GM19240 (cell line): ENCODE measurements around the gene RPS6KC1.
"Not testable (repeated sequence)": the region's sequence is repeated elsewhere in the genome, so short reads cannot be mapped to it uniquely, and the experiment has no call there.

Experiments used
- DNase-seq: peaks from one replicate; pipeline ENCODE4 v3.0.0; 2011; ENCODE audit warnings: low spot score; ENCODE audit not compliant: insufficient read length

The RPS6KC1 gene

DNA sequence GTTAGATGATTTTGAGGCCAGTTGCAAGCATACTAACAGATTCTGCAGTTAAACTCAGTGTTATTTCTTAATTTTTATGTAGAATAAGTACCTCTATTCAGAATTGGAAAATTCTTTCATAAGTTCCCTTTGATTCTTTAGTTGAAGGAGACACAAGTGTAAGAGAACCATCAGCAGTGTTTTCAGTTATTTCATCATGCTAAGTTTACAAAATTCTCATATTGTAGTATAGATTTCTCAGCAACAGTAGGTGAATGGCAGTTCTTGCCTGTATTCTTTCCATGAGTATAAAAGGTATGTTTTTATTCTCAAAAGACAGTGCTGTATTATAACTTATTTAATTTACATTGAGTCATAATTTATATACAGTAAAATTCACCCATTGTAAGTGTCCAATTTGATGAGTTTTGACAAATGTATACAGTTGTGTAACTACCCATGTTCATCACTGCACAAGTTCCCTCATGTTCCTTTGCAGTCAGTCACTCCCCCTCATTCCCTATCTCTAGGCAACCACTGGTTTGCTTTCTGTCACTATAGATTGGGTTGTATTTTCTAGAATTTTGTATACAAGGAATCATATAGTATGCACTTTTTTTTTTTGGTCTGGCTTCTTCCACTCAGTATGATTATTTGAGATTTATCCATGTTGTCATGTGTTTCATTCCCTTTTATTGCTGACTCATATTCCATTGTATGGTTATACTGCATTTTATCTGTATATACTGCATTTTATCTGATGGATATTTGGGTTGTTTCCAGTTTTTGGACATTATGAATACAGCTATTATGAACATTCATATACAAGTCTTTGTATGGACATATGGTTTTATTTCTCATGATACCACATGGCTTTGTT is 3.9 kb downstream of the RPS6KC1 start:
- DNase-seq: no peak

DNA sequence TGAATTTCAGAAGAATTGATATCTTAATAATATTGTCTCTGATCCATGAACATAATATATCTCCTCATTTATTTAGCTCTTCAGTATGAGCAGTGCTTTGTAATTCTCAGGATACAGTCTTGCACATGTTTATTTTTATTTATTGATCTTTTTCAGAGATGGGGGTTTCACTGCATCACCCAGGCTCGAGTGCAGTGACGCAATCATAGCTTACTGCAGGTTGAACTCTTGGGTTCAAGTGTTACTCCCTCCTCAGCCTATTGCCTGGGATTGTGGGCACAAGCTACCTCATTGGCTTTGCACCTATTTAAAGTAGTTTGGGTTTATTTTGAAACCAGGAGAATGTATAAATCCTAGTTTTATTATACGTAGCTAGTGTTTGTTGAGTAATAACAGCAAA is 4.7 kb downstream of the RPS6KC1 start:
- DNase-seq: no peak

DNA sequence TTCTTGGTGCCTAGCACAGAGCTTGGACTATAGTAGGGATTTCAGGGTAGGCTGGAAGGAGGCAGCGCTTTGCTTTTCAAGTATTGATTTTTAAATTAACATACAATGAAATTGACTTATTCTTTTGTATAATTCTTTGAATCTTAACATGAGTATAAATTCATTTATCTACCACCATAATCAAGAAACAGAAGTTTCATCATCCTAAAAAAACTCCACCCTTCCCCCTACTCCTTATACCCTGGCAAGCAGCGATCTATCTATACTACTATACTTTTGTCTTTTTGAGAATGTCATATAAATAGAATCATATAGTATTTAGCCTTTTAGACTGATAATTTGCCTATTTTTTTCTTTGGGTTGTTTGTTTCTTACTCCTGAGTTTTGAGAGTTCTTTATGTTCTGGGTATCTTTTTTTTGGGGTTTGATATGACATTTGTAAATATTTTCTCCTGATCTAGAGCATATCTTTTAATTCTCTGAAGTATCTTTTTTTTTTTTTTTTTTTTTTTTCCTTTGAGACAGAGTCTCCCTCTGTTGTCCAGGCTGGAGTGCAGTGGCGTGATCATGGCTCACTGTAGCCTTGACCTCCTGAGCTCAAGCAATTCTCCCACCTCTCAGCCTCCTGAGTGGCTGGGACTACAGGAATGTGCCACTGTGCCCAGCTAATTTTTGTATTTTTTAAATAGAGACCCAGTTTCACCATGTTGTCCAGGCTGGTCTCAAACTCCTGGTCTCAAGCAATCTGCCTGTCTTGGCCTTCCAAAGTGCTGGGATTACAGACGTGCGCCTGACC is 6.4 kb downstream of the RPS6KC1 start:
- DNase-seq: no peak

DNA sequence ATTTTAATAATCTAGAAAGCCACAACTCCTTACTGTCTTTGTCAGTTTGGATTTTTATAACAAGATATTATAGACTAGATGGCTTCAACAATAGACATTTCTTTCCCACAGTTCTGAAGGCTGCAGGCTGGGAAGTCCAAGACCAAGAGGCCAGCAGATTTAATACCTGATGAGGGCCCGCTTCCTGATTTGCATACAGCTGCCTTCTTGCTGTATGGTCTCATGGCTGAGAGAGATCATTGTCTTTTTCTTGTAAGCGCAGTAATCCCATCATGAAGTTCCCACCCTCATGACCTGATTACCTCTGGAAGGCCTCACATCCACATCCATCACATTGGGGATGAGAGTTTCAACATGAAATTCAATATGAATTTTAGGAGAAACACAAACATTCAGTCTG is 9.8 kb downstream of the RPS6KC1 start:
- DNase-seq: no peak

DNA sequence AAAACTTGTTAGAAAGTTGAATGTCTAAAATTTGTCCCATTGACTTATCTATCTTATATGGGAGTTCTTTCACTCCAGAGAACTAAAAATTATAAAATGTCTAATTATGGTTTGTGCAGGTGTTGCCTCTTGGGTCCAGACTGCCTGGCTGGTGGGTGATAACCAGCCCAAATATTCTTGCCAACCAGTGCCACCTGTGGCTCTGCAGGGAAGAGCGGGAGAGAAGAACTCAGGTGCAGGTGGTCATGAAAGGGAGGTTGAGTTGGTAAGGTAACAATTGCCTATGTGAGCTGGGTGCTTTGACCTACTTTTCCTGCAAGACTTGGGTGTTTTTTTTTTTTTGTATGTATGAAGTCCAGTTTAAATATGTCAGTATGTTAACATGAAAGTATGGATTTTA is 10.2 kb downstream of the RPS6KC1 start:
- no peak for DNase-seq

DNA sequence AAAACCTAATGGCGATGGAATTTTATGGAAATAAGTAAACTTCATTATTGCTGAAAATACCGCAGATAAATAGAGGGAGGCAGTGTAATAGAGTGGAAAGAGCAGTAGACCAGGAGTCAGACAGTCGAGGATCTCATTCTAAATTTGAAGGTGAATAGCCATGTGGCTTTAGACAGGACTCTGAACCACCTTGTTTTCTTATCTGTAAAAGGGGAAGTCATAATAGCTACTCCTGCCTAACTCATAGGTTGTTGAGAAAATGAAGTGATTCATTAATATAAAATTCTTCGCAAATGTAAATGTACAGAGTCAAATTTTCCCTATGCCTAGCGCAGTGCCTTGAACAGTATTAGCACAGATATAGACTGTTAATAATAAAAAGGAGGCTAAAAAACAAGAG is 14.8 kb downstream of the RPS6KC1 start:
- no peak for DNase-seq

DNA sequence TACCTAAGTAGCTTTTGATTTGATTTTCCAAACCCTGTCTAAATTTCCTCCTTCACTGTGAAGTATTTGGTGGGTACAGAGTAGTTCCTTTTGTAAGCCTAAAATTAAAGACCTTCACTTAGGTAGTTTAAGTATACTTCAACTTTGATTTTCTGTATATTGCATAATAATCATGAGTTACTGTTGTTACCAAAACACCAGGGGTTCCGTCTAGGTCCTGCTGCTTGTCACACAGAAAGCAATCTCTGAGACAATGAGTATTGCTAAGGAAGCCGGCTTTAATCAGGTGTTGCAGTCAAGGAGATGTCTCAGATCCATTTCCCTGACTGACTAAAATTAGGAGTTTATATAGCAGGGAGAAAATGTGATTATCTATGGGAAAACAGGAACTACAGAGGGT is 15.3 kb downstream of the RPS6KC1 start:
- no peak for DNase-seq

DNA sequence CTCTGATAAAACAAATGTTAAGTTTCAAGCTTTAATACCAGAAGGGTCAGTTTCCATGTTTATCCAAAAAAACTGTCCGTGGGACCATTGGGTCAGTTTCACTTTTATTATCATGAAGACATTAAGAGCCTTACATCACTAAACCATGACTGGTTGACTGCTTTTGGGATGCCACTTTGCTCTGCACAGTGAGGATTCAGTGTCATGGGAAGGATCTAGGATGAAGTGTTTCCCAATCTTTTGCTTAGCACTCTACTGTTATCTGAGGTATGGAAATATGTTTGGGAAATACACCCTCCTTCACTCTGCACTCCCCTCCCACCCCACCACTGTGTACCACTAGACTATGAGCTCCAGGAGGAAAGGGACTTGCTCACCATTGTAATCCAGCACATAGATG is 16.3 kb downstream of the RPS6KC1 start:
- no peak for DNase-seq

DNA sequence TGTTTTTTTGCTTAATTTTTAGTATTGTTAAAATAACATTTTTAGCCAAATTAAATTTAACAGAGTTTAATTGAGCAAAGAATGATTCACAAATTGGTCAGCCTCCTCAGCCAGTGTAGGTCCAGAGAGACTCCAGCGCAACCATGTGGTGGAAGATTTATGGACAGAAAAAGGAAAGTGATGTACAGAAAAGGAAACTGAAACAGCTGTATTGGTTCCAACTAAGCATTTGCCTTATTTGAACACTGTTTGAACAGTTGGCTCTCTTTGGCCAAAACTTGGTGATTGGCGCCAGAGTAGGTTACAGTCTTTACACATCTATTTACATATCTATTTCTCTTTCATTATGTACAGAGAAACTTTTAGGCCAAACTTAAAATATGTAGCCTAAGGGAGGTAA is 19.4 kb downstream of the RPS6KC1 start:
- DNase-seq: peak; percentile 26

DNA sequence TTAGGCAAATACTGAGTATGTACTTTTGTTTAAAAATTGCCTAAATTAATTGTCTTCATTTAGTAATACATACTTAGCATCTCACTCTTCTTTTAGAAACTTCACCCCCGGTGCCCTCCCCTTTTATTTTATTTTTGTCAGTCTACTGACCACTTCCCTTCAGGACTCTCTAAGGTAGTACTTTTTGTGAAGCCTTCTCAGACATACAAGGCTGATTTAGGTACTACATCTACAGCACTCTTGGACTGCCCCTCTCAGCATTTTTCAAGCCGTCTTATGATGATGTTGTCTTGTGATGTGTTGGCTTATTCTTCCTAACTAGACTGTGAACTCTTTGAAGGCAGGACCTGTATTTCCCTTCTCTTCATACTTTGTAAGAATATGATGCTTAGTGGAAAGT is 24.7 kb downstream of the RPS6KC1 start:
- no peak for DNase-seq

DNA sequence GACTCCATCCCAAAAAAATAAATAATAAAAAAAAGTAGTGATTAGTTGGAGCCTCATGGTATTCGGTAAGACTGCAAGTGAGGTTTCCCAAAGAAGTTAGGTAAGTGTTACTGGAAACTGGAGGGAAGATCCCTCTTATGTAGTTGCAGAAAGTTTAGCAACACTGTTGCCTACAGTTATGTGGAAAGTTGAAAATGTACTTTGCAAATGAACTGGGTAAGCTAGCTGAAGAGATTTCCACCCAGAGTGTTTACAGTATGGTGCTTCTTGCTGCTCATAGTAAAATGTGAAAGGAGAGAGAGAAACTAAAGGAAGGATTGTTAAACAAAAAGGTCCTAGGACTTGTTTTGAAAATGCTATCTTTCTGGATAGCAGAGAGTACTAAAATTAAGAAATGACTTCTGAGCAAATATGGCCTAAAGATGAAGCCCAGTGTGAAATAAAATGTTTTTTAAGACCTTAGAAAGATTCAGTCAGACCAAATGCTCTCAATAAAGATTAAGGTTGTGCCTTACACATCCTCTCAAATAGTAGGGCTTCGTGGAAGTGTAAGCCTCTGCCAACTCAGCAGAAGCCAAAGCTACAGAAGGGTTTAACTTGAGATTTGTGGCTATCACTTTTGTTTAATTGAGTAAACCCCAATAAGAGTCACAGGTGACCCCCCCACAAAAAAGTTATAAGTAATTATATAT is 31.5 kb downstream of the RPS6KC1 start:
- no peak for DNase-seq

DNA sequence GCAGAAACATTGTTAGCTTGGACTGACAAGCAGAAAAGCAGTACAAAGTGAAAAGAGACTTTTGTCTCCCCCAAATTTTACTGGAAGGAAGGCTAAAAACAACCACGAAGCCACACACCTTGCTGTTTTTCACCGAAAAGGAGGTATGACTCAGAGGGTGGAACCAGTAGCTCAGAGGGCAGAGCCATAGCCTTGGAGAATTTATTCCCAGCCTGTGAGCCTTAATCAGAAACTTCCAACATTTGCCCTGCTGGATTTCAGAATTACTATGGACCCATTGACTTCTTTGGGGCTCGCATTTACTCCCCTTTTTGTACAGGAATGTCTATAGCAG is 32.0 kb downstream of the RPS6KC1 start:
- DNase-seq: no peak

DNA sequence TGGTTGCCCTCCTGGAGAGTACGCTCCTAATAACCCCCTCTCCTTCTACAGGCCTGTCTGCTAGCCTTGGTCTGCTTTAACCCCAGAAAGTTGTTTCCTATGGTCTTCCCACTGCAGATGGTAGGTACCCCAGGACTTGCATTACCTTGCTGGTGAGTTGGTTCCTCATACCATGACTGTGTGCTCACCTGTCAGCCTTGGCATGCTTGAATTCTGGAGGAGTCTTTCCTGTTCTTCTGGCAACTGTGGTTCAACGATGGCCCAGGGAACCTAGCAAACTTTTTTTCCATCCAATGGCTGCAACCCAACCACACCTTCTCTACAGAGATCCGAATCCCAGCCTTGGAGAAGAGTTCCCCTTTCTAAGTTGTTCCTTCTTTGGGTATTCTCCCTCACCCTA is 36.9 kb downstream of the RPS6KC1 start:
- DNase-seq: no peak

DNA sequence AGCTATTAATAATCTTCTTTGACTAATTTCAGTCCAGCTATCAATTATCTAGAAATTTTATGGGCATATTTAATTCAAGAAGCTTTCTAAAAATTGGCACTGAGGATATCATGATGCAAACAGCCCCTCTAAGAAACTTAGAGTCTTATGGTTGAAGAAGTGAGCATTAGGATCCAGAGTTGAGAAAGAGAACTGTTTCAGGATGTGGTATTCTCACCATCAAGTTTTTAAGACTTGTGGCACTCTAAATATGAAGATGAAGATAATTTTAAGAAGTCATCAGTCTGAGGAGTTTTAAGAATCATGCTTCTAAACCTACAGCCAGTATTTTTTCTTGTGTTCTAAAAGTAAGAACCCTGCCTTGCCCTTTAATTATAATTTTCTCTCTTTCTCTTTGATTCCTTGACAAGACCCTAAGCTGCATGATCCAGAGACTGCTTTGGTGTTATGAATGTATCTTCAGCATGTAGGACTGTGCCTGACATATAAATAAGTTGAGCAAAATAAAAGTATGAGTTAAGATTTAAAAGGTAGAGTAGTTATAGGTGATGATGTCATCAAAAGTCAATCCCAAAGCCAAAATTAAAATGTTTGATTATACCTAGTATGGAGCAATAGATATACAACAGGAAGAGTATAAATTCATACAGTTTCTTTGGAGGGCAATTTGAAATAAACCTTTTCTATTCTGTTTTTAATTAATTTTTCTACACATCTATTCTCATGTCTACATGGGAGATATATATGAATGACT is 39.1 kb downstream of the RPS6KC1 start:
- DNase-seq: no peak

DNA sequence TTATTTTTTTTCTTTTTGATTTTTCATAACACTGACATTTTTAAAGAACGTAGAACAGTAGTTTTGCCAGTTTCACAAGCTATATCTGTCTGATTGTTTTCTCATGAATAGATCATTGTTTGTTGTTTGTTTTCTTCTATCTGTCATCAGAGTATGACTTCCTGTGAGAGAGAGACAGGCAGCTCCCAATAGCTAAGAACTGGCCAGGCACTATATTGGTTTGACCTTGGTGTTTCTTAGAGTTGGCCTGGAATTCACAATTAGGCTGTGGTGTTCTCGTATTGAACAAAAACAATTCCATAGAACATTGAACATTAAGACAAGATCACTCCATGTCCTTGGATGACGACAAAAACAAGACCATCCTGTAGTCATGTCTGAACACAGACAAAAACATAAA is 43.4 kb downstream of the RPS6KC1 start:
- DNase-seq: no peak

DNA sequence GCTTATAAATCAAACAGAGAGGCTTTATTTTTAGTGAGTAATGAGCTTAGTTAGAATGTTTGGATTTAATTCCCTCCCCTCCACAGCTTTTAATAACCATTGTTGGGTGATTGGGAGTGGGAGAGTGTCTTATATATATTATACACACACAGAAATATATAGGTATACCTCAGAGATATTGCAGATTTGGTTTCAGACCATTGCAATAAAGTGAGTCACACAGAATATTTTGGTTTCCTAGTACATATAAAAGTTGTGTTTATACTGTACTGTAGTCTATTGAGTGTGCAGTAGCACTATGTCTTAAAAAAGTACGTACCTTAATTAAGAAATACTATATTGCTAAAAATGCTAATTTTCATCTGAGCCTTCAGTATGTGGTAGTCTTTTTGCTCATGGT is 44.4 kb downstream of the RPS6KC1 start:
- no peak for DNase-seq

DNA sequence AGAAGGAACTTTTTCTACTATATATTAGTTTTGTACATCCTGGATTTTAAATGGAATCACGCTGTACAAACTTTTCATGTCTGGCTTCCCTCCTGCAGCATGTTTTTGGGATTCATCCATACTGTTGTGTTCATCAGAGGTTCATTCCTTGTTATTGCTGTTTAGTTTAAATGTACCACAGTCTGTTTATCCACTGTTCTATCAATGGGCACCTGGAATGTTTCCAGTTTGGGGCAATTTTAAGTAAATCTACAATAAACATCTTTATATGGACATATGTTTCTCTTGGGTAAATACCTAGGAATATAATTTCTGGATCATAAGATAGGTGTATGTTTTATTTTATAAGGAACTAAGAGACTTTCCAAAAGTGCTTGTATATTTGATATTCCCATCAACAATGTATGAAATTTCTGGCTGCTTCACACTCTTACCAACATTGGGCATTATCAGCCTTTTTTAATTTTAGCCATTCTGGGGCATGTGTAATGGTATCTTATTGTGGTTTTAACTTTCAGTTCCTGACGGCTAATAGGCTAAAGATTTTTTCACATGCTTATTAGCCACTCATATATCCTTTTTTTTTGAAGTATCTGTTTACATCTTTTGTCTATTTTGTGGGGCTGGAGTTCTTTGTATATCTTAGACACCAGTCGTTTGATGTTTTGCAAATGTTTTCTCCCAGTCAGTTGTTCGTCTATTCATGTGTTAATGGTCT is 48.8 kb downstream of the RPS6KC1 start:
- DNase-seq: no peak

DNA sequence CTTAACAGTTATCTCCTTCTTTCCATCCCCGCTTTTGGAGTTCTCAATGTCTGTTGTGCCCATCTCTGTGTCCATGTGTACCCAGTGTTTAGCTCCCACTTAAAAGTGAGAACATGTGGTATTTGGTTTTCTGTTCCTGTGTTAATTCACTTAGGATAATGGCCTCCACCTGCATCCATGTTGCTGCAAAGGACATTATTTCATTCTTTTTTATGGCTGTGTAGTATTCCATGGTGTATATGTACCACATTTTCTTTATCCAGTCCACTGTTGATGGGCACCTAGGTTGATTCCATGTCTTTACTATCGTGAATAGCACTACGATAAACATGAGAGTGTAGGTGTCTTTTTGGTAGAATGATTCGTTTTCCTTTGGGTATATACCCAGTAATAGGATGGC is 49.5 kb downstream of the RPS6KC1 start:
- not testable (repeated sequence) for DNase-seq

DNA sequence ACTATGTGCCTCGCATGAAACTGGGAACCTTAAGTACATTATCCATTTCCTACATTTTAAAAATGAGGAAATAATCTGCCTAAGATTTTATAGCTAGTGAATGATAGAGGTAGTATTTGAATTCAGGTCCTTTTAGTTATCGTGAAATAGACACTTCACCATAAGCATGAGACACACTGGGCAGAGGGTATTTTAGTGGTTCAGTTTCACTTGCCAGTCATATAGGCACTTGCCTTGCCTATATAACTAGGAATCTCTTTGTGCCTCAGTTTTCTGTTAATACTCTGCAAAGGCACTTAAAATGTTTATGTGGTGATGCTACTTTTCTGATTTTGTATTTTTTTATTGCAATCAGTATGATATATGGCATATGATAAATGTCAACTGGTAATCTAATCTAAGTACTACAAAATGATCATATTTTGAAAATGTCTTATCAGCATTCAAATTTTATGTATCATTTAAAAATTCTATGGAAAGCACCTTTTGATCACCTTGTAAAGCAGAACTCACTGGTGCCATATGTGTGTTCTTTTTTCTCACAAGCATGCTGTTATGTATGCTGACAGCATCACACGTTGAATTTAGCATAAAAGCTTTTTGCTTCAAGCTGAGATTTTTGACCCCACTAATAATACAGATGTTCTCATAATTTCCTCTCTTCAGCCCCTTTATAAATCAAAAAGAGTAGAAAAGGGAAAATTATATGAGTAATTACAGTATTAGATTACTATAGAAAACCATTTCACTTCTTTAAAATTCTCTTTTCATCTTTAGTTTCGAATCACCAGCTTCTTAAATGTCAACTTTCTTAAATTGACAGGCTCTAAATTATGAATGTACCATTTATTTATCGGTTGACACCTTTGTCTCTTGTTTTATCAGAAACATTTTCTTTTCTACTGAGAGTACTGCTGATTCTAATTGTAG is 52.6 kb downstream of the RPS6KC1 start:
- no peak for DNase-seq

DNA sequence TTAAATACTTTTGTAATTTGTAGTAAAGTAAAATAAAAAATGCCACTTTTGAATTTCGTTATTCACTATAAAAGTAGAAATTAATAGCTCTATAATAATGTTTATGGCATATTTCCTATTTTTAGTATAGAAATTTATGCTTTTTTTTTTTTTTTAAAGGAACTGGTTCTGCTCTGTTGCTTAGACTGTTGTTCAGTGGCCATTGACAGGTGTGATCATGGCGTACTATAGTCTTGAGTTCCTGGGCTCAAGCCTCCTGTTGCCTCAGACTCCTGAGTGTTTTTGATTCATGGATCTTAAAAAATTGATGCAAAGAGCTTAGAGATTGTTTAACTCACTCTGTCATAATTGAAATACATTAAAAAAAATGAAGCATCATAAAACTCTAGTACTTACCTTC is 53.6 kb downstream of the RPS6KC1 start:
- no peak for DNase-seq
